ENCODE measurements around the gene C17orf58.
"Not testable (repeated sequence)": the region's sequence is repeated elsewhere in the genome, so short reads cannot be mapped to it uniquely, and the experiment has no call there.

C17orf58 gene

DNA sequence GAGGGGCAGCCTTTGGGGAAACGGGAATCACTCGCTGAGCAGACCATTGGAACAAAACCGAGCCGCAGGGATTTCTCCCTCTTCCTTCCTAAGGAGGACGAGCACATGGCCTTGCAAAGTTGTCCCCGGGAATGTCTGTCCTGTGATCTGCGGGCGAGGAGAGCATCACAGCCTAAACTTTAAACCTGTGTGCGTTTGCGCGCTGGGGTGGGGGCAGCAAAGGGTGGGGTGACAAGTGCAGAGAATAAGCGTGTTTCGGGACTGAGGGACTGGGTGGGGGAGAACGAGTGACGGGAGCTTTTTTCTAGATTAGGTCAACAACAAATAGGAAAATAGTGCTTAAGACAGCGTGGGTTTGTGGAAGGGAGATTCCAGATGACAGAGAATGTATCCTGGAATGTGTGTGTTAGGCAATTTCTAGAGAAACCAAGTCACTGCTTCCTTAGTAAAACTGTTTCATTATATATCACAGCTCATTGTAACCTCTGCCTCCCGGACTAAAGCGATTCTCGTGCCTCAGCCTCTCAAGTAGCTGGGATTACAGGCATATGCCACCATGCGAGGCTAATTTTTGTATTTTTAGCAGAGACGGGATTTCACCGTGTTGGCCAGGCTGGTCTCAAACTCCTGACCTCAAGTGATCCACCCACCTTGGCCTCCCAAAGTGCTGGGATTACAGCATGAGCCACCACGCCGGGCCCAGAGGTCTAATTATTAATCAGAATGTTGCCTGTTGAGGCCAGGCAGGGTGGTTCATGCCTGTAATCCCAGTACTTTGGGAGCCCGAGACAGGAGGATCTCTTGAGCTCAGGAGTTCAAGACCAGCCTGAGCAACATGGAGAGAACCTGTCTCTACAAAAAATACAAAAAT is at the start of gene C17orf58:
TSS of gene C17orf58 (minus strand) at position 169 of the 871 bp plus-strand sequence. CDS start 271 bp downstream, outside the sequence.
- DNase-seq: peak in 1 of 2 experiments; percentile 31

DNA sequence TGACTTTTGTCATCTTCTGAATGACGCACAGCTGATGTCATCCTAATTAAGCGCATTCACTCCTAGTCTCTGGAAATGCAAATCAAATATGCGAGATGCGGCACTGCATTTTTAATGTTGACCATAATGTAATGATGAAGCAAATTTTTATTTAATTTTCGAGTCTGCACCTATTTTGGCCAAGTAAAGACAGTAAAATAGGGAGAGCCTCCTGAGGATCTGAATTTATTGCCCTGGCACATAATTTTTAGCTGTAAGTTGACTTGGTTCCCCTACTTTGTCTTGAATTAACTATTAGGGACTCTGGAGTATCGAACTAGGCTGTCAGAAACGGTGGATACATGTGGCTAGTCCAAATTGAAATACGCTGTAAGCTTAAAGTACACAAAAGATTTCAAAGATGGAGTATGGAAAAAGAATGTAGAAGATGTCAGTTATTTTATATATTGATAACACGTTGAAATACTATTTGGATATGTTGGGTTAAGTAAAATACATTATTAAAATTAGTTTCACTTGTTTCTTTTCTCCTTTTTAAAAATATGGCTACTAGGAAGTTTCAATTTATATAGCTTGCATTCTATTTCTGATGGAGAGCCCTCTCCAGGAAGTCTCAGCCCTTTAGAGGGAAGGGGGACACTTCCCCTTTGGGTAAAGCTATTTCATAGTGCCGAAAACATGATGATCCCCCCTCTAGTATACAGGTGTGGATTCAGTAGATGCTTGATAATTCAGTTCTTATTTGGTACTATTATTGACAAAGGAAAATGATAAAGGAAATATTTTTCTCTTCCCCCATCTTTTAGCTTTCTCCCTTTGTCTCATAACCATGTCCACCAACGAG is 40.3 kb upstream of the C17orf58 start:
- peak in 1 of 2 experiments; percentile 7 for DNase-seq

DNA sequence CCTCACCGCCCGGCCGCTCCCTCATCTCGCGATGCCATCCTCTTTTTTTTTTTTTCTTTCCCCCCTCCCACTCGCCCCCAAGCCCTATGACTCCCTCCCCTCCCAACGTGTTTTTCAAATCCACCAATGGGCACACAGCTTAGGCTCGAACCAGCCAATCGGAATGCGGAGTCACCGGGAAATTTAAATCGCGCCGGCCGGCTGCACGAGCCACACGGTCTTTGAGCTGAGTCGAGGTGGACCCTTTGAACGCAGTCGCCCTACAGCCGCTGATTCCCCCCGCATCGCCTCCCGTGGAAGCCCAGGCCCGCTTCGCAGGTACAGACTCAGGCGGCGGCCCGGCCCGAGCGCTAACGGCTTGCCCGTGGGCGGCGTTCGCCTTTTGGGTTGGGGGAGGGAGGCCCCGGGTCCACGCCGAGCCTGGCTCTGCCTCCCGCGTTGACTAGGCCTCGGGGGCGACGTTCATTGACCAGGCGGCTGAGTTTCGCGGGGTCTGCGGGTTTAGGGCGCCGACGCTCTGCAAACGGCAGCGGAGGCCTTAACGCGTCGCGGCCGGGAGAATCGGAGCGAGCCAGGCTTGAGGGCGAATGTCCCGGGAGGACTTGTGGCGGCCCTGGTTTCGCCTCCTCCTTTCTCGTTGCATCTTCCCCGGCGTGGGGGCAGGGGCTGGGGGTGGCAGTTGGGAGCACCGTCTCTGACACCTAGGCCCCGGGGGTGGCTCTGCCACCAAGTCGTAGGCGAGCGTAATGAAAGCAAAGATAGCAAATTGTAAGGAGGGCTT is 39.4 kb upstream of the C17orf58 start, which contains the start of gene KPNA2:
TSS of gene KPNA2 (plus strand) at position 213 of the 781 bp plus-strand sequence. CDS start 1,398 bp downstream, outside the sequence.
- peak; percentile 99 for DNase-seq

DNA sequence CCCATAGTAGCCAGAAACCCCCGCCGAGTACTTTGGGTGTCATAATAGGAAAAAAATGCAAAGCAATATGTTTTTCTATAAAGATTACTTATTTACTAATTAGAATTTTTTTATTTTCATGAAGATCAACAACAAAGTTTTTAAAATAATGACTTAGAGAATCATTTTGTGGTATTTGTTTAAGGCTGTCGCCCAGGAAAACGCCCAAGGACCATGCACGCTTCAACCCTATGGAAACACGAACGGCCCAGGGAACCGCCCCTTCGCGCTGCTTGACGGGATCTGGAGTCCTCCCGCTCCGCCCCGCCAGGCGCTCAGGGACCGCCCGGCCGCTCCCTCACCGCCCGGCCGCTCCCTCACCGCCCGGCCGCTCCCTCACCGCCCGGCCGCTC is 38.9 kb upstream of the C17orf58 start:
- peak; percentile 99 for DNase-seq

DNA sequence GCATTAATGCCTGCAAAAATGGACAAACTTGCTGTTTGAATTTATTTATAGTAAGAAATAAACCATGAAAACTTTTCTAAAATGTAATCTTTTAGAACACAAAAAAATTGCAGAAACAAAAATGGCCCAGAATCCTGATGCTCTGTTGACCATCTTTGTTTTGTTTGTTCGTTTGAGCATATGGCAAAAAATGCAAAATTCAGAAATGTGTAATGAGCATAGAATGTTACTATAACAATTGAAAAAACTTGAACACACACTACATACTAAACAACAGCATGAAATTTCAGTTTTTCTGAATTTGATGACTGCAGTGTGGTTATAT is 38.1 kb upstream of the C17orf58 start:
- no peak for DNase-seq

DNA sequence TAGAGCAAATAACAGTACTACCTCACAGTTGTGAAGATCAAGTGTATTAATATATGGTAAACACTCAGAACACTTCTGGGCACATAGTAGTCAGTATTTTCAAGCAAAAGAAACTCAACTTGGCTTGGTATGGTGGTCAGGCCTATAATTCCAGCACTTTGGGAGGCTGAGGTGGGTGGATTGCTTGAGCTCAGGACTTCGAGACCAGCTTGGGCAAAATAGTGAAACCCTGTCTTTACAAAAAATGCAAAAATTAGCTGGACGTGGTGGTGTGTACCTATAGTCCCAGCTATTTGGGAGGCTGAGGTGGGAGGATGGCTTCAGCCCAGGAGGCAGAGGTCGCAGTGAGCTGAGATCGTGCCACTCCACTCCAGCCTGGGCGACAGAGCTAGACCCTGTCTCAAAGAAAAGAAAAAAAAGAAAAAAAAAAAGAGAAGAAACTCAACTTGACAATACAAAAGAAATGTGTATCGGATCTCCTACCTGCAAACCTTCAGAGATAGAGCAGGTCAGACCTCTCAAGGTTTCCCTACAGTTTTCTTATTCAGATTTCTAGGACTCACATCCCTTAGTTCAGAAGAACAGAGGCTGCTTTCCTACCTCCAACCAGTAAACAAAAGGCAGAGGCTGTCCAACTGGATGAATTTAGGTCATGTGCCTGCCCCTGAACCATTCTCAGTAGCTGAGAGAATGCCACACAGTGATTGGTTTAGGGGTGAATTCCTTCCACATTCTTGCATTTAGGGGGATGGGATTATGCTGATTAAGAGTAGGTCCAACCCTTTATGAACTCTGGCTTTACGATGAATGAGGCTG is 37.6 kb upstream of the C17orf58 start:
- DNase-seq: peak in 1 of 2 experiments; percentile 22

DNA sequence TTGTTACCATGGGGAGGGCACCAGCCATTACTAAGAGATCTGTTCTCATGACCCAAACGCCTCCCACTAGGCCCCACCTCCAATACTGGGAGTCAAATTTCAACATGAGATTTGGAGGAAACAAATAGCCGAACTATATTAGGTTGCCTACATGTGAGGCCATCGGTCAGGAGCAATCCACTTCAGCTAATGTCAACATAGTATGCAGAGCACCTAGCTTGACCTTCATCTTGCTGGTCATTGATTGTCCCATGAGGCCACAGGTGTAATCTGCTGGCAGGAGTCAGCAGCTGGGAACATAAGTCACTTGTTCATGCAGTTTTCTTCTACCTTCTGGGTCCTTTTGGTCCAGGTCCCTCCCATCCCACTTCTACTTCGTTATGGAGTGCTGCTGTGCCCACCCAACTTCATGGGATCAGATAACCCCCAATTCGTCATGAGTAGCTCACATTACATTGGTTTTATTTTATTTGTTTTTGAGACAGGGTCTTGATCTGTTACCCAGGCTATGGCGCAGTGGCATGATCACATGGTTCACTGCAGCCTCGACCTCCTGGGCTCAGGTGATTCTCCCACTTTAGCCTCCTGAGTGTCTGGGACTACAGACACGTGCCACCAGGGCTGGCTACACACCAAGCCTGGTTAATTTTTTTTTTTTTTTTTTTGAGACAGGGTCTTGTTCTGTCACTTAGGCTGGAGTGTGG is 33.4 kb upstream of the C17orf58 start:
- no peak for DNase-seq

DNA sequence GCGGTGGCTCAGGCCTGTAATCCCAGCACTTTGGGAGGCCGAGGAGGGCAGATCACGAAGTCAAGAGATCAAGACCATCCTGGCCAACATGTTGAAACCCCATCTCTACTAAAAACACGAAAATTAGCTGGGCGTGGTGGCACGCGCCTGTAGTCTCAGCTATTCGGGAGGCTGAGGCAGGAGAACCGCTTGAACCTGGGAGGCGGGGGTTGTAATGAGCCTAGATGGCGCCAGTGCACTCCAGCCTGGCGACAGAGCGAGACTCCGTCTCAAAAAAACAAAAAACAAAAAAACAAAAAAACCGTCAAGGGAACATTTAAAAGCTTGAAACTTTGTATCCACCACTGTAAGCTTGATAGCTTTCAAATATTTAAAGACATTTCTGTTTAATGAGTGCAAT is 26.3 kb upstream of the C17orf58 start:
- DNase-seq: not testable (repeated sequence)

DNA sequence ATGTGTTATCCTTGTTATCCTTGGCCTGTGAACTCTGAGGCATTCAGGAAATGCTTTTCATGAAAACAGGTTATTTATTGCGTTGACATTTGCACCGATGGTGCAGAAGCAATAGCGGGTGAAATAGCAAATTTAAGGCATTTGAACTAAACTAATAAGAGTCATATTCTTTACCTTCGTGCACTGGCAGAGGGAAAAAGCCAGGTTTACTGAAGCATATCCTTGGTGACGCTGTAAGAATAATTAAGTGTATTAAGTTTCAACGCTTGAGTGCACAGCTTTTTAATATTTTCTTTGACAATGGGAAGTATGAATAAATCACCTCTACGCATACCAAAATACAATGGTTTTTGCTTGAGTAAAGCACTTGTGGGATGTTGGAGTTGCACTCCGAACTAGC is 25.7 kb upstream of the C17orf58 start:
- DNase-seq: no peak

DNA sequence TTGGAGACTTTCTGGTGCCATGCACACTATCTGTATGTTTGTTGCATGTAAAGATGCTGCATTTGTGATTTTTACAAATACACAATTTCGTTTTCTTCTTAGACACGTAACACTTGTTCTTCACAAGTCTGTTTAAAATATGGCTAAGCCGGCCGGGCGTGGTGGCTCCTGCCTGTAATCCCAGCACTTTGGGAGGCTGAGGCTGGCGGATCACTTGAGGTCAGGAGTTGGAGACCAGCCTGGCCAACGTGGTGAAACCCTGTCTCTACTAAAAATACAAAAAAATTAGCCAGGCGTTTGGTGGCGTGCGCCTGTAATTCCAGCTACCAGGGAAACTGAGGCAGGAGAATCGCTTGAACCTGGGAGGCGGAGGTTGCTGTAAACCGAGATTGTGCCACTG is 24.5 kb upstream of the C17orf58 start:
- DNase-seq: not testable (repeated sequence)

DNA sequence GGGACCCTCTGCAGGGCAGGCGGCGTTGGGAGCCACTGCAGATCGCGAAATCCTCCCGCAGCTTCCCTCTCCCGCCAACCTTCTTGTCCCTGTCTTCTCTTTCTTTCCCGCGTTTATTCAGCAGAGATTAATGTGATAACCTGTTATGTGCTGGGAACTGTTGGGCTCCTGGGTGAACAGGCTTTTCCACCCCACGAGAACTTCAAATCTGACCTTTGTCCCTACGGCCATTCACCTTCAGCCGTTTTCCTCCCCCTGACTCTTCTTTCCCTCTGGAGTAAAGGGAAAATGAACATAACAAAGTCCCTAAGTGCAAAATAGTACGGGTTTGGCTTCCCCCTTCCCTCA is 24.1 kb upstream of the C17orf58 start:
- DNase-seq: no peak

DNA sequence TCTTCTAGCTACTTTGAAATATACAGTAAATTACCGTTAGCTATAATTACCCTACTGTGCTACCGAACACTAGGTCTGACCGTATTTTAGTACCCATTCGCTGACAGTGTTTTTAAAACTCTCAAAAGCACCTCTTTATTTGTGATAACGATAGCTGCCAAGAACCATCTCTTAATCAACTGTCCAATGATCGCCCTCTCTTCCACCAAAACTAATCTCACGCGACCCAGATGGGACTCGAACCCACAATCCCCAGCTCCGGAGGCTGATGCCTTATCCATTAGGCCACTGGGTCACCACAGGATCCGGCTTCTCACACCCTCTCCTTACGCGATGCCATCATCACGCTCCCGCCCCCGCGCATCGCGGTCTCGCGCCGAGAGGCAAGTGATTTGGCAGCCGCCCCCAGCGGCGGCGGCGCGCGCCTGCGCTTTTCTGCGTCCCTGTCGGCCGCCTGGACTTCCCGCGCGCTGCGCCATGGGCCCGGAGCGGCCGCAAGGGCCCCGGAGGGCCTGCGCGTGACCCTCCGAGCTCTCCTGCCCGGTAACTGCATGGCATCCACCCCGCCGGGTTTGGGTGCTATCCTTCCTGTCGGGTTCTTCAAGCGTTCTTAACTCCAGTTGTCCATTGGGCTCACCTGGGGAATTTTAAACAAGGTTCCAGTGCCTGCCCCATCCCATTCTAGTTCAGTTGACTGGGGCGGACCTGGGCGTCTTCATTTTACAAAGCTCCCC is 23.6 kb upstream of the C17orf58 start:
- DNase-seq: peak; percentile 96 to 98

DNA sequence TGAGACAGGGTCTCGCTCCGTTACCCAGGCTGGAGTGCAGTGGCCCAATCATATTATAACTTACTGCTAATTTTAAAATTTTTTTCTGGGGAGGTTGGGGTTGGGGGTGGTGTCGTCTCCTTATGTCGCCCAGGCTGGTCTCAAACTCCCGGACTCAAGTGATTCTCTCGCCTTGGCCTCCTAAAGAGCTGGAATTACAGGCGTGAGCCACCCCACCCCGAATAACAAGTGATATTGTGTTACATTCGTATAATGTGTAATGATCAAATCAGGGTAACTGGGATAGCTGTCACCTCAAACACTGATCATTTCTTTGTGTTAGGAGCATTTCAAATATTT is 23.0 kb upstream of the C17orf58 start:
- no peak for DNase-seq

DNA sequence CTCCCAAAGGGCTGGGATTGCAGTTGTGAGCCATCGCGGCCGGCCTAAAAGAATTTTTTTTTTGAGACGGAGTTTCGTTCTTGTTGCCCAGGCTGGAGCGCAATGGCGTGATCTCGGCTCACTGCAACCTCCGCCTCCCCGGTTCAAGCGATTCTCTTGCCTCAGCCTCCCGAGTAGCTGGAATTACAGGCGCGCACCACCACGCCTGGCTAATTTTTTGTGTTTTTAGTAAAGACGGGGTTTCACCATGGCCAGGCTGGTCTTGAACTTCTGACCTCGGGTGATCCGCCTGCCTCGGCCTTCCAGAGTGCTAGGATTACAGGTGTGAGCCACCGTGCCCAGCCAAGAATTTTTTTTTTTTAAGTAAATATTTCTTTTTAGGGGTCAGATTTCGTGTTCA is 22.2 kb upstream of the C17orf58 start:
- DNase-seq: not testable (repeated sequence)

DNA sequence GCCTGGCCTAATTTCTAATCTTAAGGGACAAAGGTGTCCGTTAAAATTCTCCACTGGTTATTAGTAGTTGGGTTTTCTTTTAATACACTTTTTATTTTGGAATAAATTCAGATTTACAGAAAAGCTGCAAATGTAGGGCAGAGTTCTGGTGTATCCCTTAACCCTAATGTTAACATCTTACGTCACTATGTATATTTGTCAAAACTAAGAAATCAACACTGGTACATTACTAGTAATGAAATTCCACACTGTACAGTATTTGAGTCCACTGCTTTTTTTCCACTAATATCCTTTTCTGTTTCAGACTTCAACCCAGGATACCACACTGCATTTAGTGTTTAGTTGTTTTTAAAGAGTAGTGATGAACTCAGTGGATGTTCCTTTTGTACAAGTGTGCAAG is 20.6 kb upstream of the C17orf58 start:
- no peak for DNase-seq

DNA sequence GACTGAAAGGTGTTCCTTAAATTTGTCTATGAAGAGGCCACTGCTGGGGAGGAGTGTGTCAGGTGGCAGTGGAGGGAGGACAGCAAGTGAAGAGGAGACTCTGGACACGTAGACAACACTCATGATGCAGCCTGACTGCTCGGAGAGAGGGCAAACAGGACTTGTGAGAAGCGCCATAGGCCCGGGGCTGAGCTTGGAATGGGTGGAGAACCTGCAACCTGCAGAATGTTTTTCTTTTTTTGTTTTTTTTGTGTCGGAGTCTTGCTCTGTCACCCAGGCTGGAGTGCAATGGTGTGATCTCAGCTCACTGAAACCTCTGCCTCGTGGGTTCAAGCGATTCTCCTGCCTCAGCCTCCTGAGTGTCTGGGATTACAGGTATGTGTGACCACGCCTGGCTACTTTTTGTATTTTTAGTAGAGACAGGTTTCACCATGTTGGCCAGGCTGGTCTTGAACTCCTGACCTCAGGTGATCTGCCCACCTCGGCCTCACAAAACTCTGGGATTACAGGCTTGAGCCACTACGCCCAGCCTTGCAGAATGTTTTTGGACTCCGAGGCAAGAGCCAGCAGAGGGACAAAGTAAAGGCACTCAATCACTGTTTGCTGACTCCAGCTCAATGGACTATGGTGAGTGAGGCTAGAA is 18.9 kb upstream of the C17orf58 start:
- DNase-seq: no peak

DNA sequence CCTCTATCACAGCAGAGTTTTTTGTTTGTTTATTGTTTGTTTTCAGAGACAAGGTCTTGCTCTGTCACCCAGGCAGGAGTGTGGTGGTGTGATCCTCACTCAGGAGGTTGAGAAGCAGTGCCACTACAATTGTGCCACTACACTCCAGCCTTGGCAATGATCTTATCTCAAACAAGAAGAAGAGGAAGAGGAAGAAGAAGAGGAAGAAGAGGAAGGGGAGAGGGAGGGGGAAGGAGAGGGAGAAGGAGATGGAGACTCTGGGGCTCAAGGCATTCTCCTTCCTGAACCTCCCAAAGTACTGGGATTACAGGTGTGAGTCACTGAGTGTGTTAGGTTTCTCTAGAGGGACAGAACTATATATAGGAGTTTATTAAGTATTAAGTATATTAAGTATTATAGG is 17.1 kb upstream of the C17orf58 start:
- no peak for DNase-seq

DNA sequence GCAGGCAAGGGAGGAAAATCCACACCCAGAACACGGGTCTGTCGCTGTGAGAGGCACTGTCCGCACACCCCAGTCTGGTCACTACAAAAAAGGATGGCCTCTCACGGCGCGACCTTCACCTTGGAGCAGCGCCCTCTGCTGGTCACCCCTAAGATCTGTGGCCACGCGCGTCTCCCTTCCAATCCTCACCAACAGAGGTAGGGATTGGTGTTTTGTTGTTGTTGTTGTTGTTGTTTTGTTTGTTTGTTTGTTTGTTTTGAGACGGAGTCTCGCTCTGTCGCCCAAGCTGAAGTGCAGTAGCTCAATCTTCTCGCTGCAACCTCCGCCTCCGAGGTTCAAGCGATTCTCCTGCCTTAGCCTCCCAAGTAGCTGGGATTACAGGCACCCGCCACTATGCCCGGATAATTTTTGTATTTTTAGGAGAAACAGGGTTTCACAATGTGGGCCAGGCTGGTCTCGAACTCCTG is 15.0 kb upstream of the C17orf58 start:
- peak in 1 of 2 experiments; percentile 20 for DNase-seq

DNA sequence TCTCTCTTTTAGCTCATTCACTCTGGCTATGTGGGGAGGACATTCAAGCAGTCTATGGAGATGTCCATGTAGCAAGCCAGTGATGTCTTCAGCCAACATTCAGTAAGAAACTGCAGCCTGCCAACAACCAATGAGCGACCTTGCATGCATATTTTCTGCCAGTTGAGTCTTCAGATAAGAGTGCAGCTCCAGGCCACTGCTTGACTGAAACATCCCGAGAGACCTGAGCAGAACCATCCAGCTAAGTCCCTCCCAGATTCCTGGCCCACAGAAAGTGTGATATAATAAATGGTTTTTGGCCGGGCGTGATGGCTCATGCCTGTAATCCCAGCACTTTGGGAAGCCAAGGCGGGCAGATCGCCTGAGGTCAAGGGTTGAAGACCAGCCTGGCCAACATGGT is 10.5 kb upstream of the C17orf58 start:
- no peak for DNase-seq

DNA sequence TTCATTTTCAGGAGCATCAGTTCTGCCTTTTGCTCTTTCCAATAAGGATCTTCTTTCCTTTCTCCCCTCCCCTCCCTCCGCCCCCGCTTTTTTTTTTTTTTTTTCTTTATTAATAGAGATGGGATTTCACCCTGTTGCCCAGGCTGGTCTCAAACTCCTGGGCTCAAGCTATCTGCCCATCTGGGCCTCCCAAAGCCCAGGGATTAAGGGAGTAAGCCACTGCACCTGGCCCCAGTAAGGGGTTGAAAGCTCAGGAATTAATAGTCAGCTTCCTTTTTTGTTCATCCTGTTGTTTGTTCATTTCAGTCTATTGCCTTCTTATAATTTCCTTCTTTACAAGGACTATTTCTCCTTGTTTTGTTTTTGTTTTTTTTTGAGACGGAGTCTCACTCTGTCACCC is 7.9 kb upstream of the C17orf58 start:
- peak; percentile 72 to 86 for DNase-seq

Measured in NCI-H524 (cell line).